ENCODE results near the gene TMEM256.

The TMEM256 gene

GRCh38 chr17:7406235-7406825, 2.4 kb upstream of the TMEM256 start:
- Histone ChIP-seq H3K27ac (replicated peaks) (no peak overlapping the region), H3K27me3 (ENCODE audit: insufficient read depth, poor library complexity, severe bottlenecking) (peaks cover 2% of the 10 kb centered on the region), H3K4me3 (replicated peaks; ENCODE audit: insufficient read depth, low read length) (no peak overlapping the region)
- TF ChIP-seq POLR2AphosphoS5 (IDR thresholded peaks at IDR 0.05; ENCODE audit: low read depth) (no peak), CTCF (IDR thresholded peaks at IDR 0.05; ENCODE audit: insufficient read depth, low read length) (no peak), GABPA (IDR thresholded peaks at IDR 0.05; ENCODE audit: low read depth) (no peak), REST (IDR thresholded peaks at IDR 0.05; ENCODE audit: insufficient replicate concordance, low read depth) (no peak), SPI1 (IDR thresholded peaks at IDR 0.05; ENCODE audit: borderline replicate concordance, low read depth) (no peak)
- no peak for DNase-seq (ENCODE audit: low read depth in 1 of 2, low spot score in 1 of 2)

- H3K4me3 ChIP-seq (replicated peaks; ENCODE audit: insufficient read depth, low read length): no peak overlapping the region
- peaks cover 2% of the 10 kb centered on the region for H3K27me3 ChIP-seq (ENCODE audit: insufficient read depth, poor library complexity, severe bottlenecking)
- no peak overlapping the region for H3K27ac ChIP-seq (replicated peaks)
- no peak for DNase-seq (ENCODE audit: low read depth in 1 of 2, low spot score in 1 of 2)
- TF ChIP-seq CTCF (IDR thresholded peaks at IDR 0.05; ENCODE audit: insufficient read depth, low read length) (no peak), REST (IDR thresholded peaks at IDR 0.05; ENCODE audit: insufficient replicate concordance, low read depth) (no peak), SPI1 (IDR thresholded peaks at IDR 0.05; ENCODE audit: borderline replicate concordance, low read depth) (no peak), POLR2AphosphoS5 (IDR thresholded peaks at IDR 0.05; ENCODE audit: low read depth) (no peak), GABPA (IDR thresholded peaks at IDR 0.05; ENCODE audit: low read depth) (no peak)
Measured at GRCh38 chr17:7405350-7406234, 1.7 kb upstream of the TMEM256 start.

- Histone ChIP-seq H3K4me3 (replicated peaks; ENCODE audit: insufficient read depth, low read length) (peak overlapping the region; percentile 54), H3K27me3 (ENCODE audit: insufficient read depth, poor library complexity, severe bottlenecking) (peaks cover 2% of the 10 kb centered on the region), H3K27ac (replicated peaks) (no peak overlapping the region)
- TF ChIP-seq SPI1 (IDR thresholded peaks at IDR 0.05; ENCODE audit: borderline replicate concordance, low read depth) (no peak), REST (IDR thresholded peaks at IDR 0.05; ENCODE audit: insufficient replicate concordance, low read depth) (no peak), CTCF (IDR thresholded peaks at IDR 0.05; ENCODE audit: insufficient read depth, low read length) (no peak), GABPA (IDR thresholded peaks at IDR 0.05; ENCODE audit: low read depth) (no peak), POLR2AphosphoS5 (IDR thresholded peaks at IDR 0.05; ENCODE audit: low read depth) (no peak)
- peak in 1 of 2 experiments; percentile 2 for DNase-seq (ENCODE audit: low read depth in 1 of 2, low spot score in 1 of 2)
Measured at GRCh38 chr17:7404737-7405349, 946 bp upstream of the TMEM256 start.
